BE2C (cell line): ENCODE data around the gene HHIPL1.
"Not testable (repeated sequence)": the region's sequence is repeated elsewhere in the genome, so short reads cannot be mapped to it uniquely, and the experiment has no call there.

Experiments used
- DNase-seq: peaks from one replicate; pipeline ENCODE4 v3.0.0-alpha.2; 2020
- H3K27me3 ChIP-seq: fragments of 250-450 bp; sonication (Bioruptor Pico); 2 replicates; pipeline ENCODE4 v1.5.1; 2020; ENCODE audit warnings: mild to moderate bottlenecking
- H3K36me3 ChIP-seq: fragments of 250-450 bp; sonication (Bioruptor Pico); 2 replicates; pipeline ENCODE4 v1.5.1; 2020; ENCODE audit warnings: mild to moderate bottlenecking
- H3K4me1 ChIP-seq: fragments of 250-450 bp; sonication (Bioruptor Pico); 2 replicates; pipeline ENCODE4 v1.5.1; 2020
- H3K4me3 ChIP-seq: 2 replicates; pipeline ENCODE4 v1.5.1; 2011; ENCODE audit warnings: low read depth, low read length
- H3K9me3 ChIP-seq: fragments of 250-450 bp; sonication (Bioruptor Pico); 2 replicates; pipeline ENCODE4 v1.5.1; 2020
- CTCF ChIP-seq: IDR thresholded peaks from 2 replicates; pipeline ENCODE4 v1.5.1; 2012; ENCODE audit warnings: mild to moderate bottlenecking, low read depth, low read length

Gene HHIPL1

DNA sequence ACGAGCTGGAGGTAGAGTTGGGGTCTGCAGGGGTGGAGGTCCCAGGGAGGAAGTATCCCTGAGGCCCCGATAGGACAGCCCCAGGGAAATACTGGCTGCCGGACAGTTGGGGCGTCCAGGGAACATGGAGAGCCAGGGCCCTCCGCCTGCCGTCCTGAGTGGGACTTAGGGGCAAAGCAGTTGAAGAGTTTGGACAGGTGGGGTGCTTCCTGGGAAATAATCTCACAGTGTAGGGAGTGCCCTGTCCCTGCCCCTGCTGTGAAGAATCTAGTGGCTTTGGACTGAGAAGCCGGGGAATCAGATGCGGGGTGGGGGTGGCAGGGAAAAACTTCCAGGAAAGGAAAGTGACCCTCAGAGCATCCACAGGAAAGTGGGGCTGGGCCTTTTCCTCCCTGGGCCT is 9.8 kb upstream of the HHIPL1 start:
- peaks cover 7% of the 10 kb centered on the region for H3K4me1 ChIP-seq
- no peak overlapping the region for H3K4me3 ChIP-seq
- H3K36me3 ChIP-seq = no peaks in the 10 kb centered on the region
- H3K9me3 ChIP-seq = no peaks in the 10 kb centered on the region
- no peak for DNase-seq
- no peaks in the 10 kb centered on the region for H3K27me3 ChIP-seq
- no peak for TF ChIP-seq CTCF

DNA sequence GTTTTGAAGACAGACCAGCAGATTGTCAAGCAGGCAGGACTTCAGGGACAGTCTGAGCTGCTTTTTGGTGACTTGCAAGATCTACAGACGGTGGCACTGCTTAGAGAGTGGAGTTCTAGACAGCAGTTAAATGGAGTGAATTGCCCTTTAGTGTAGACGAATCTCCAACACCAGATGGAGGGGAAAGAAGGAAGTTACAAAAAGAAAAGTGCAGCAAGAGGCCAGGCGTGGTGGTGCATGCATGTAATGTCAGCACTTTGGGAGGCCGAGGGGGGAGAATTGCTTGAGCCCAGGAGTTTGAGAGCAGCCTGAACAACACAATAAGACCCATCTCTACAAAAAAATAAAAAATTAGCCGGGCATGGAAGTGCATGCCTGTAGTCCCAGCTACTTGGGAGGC is 8.4 kb upstream of the HHIPL1 start:
- Histone ChIP-seq H3K36me3 (no peaks in the 10 kb centered on the region), H3K9me3 (no peaks in the 10 kb centered on the region), H3K4me1 (peaks cover 7% of the 10 kb centered on the region), H3K27me3 (no peaks in the 10 kb centered on the region), H3K4me3 (no peak overlapping the region)
- no peak for DNase-seq
- TF ChIP-seq CTCF = no peak

DNA sequence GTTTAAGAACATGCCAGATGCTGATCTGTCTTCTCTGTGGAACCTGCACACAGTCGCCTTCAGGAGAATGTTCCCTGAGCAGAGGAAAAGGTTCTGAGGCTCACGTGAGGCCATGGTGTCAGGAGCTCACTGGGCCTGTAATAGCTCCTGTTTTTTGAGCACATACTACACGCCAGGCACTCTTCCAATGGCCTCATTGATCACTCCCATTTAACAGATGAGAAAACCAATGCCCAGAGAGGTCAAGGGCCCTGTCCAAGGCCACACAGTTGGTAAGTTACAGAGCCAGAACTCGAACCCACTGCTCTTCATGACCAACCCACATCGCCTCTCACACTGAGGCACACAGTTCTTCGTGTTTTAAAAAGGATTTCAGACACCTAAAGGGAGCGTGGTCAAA is 7.3 kb upstream of the HHIPL1 start:
- Histone ChIP-seq H3K36me3 (no peaks in the 10 kb centered on the region), H3K4me3 (no peak overlapping the region), H3K9me3 (no peaks in the 10 kb centered on the region), H3K4me1 (peaks cover 7% of the 10 kb centered on the region), H3K27me3 (no peaks in the 10 kb centered on the region)
- TF ChIP-seq CTCF = no peak
- DNase-seq = no peak

DNA sequence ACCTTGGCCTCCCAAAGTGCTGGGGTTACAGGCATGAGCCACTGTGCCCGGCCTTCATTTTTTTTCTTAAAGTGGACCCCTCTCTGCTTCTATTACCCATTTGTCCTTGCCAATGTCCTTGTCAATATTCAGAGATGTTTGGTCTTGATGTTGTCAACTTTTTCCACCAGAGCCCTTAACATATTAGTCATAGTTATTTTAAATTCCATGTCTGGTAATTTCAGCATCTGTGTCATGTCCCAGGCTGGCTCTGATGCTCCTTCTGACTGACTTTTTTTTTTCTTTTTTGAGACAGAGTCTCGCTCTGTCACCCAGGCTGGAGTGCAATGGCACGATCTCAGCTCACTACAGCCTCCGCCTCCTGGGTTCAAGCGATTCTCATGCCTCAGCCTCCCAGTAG is 2.2 kb upstream of the HHIPL1 start:
- H3K4me3 ChIP-seq, H3K27me3 ChIP-seq, H3K4me1 ChIP-seq, DNase-seq, H3K36me3 ChIP-seq, H3K9me3 ChIP-seq: not testable (repeated sequence)

GRCh38 chr14:99643343-99643742 is 1.6 kb upstream of the HHIPL1 start:
- H3K4me3 ChIP-seq = no peak overlapping the region
- DNase-seq = no peak
- H3K9me3 ChIP-seq = no peaks in the 10 kb centered on the region
- H3K36me3 ChIP-seq = no peaks in the 10 kb centered on the region
- no peaks in the 10 kb centered on the region for H3K27me3 ChIP-seq
- no peaks in the 10 kb centered on the region for H3K4me1 ChIP-seq
- TF ChIP-seq CTCF = no peak

- Histone ChIP-seq H3K36me3 (no peaks in the 10 kb centered on the region), H3K27me3 (no peaks in the 10 kb centered on the region), H3K9me3 (no peaks in the 10 kb centered on the region), H3K4me1 (no peaks in the 10 kb centered on the region), H3K4me3 (no peak overlapping the region)
- no peak for TF ChIP-seq CTCF
- DNase-seq = no peak
Observed at GRCh38 chr14:99644035-99644587, 818 bp upstream of the HHIPL1 start.
